Left hindlimb (tissue), 1 donor: ENCODE results near the gene CLEC18A.
A peak's percentile ranks its signal among the peaks of the same experiment; 100 is the strongest.
"Not testable (repeated sequence)": the region's sequence is repeated elsewhere in the genome, so short reads cannot be mapped to it uniquely, and the experiment has no call there.

Experiments used
- DNase-seq: peaks from one replicate; pipeline ENCODE4 v3.0.0-alpha.2; 2018

Gene CLEC18A

GRCh38 chr16:69951017-69951671 lies at the start of gene CLEC18A:
CLEC18A (plus strand) TSS chr16:69951334; CDS start chr16:69951367, 33 bp downstream.
- DNase-seq, result not testable (repeated sequence)

GRCh38 chr16:69903865-69904415 lies 47.2 kb upstream of the CLEC18A start:
- DNase-seq, result no peak

- no peak for DNase-seq
Measured at GRCh38 chr16:69904495-69905170, 46.5 kb upstream of the CLEC18A start.

- no peak for DNase-seq
Measured at GRCh38 chr16:69905171-69905555, 46.0 kb upstream of the CLEC18A start.

- DNase-seq, result no peak
Measured at GRCh38 chr16:69906838-69907401, 44.2 kb upstream of the CLEC18A start.

GRCh38 chr16:69909043-69909442 lies 42.1 kb upstream of the CLEC18A start:
- DNase-seq, result no peak

- no peak for DNase-seq
Measured at GRCh38 chr16:69909760-69910159, 41.4 kb upstream of the CLEC18A start.

- no peak for DNase-seq
Measured at GRCh38 chr16:69910964-69911363, 40.2 kb upstream of the CLEC18A start.

- no peak for DNase-seq
Measured at GRCh38 chr16:69916462-69916861, 34.7 kb upstream of the CLEC18A start.

- DNase-seq, result no peak
Measured at GRCh38 chr16:69917311-69917710, 33.8 kb upstream of the CLEC18A start.

GRCh38 chr16:69917739-69918138 lies 33.4 kb upstream of the CLEC18A start:
- no peak for DNase-seq

- DNase-seq, result no peak
Measured at GRCh38 chr16:69918241-69918640, 32.9 kb upstream of the CLEC18A start.

- peak; percentile 59 for DNase-seq
Measured at GRCh38 chr16:69921127-69921526, 30.0 kb upstream of the CLEC18A start.

- DNase-seq, result no peak
Measured at GRCh38 chr16:69922200-69922599, 28.9 kb upstream of the CLEC18A start.

GRCh38 chr16:69924041-69924775 lies 26.9 kb upstream of the CLEC18A start:
- peak; percentile 69 for DNase-seq

GRCh38 chr16:69924777-69925191 lies 26.4 kb upstream of the CLEC18A start:
- DNase-seq, result peak; percentile 92

- no peak for DNase-seq
Measured at GRCh38 chr16:69925311-69925710, 25.8 kb upstream of the CLEC18A start.

- no peak for DNase-seq
Measured at GRCh38 chr16:69926241-69926640, 24.9 kb upstream of the CLEC18A start.

- DNase-seq, result peak; percentile 82
Measured at GRCh38 chr16:69927056-69927757, 23.9 kb upstream of the CLEC18A start.

GRCh38 chr16:69928856-69929400 lies 22.2 kb upstream of the CLEC18A start:
- peak; percentile 43 for DNase-seq

GRCh38 chr16:69929480-69929879 lies 21.7 kb upstream of the CLEC18A start:
- peak; percentile 32 for DNase-seq

GRCh38 chr16:69930117-69930776 lies 20.9 kb upstream of the CLEC18A start:
- DNase-seq, result peak; percentile 59
